ENCODE measurements around the gene ARMC3.

The ARMC3 gene

GRCh38 chr10:22993314-22993713 lies 65.5 kb downstream of the ARMC3 start:
- no peak for DNase-seq

- no peak for DNase-seq
Observed at GRCh38 chr10:22997096-22997495, 69.2 kb downstream of the ARMC3 start.

- no peak for DNase-seq
Observed at GRCh38 chr10:22998091-22998490, 70.2 kb downstream of the ARMC3 start.

- DNase-seq: no peak
Observed at GRCh38 chr10:22999942-23000341, 72.1 kb downstream of the ARMC3 start.

GRCh38 chr10:23001901-23002516 lies 74.2 kb downstream of the ARMC3 start:
- DNase-seq: no peak

- DNase-seq: no peak
Observed at GRCh38 chr10:23005150-23005549, 77.3 kb downstream of the ARMC3 start.

- no peak for DNase-seq
Observed at GRCh38 chr10:23013581-23014335, 85.9 kb downstream of the ARMC3 start.

GRCh38 chr10:23015021-23015707 lies 87.3 kb downstream of the ARMC3 start:
- no peak for DNase-seq

GRCh38 chr10:23016636-23017035 lies 88.8 kb downstream of the ARMC3 start:
- no peak for DNase-seq

GRCh38 chr10:23019633-23020032 lies 91.8 kb downstream of the ARMC3 start:
- no peak for DNase-seq

GRCh38 chr10:23021430-23021829 lies 93.6 kb downstream of the ARMC3 start:
- no peak for DNase-seq

- DNase-seq: no peak
Observed at GRCh38 chr10:23024002-23024401, 96.1 kb downstream of the ARMC3 start.

- no peak for DNase-seq
Observed at GRCh38 chr10:23031318-23031717, 103.5 kb downstream of the ARMC3 start.

- DNase-seq: no peak
Observed at GRCh38 chr10:23034790-23035189, 106.9 kb downstream of the ARMC3 start.

- DNase-seq: no peak
Observed at GRCh38 chr10:23035569-23035968, 107.7 kb downstream of the ARMC3 start.

- no peak for DNase-seq
Observed at GRCh38 chr10:23037152-23037551, 109.3 kb downstream of the ARMC3 start.

GRCh38 chr10:23037561-23037960 lies 109.7 kb downstream of the ARMC3 start:
- DNase-seq: no peak

- no peak for DNase-seq
Observed at GRCh38 chr10:23038172-23038571, 110.3 kb downstream of the ARMC3 start.

GRCh38 chr10:23040002-23040401 lies 112.1 kb downstream of the ARMC3 start:
- DNase-seq: no peak

GRCh38 chr10:23046027-23046426 lies 118.2 kb downstream of the ARMC3 start:
- DNase-seq: no peak

GRCh38 chr10:23047201-23048050 lies 119.6 kb downstream of the ARMC3 start:
- DNase-seq: no peak

GRCh38 chr10:23048191-23048590 lies 120.3 kb downstream of the ARMC3 start:
- DNase-seq: no peak

- no peak for DNase-seq
Observed at GRCh38 chr10:23051278-23051677, 123.4 kb downstream of the ARMC3 start.

Data from NCI-H1048 (cell line).